HCT116 (cell line): Measurements from ENCODE around the gene TRIM6.

Experiments used
- CTCF ChIP-seq, 3 experiments: fragments of 200-600 bp in 1 of 3; sonication (generic) in 1 of 3; IDR thresholded peaks in 2 of 3; conservative IDR thresholded peaks in 1 of 3; 2 replicates each; pipeline ENCODE4 v1.5.1; 2012 to 2017; ENCODE audit warnings: low read depth in 2 of 3, low read length in 2 of 3, antibody characterized with exemption in 1 of 3, borderline replicate concordance in 1 of 3, control low read depth in 1 of 3, mild to moderate bottlenecking in 1 of 3, mixed read lengths in 1 of 3, mixed run types in 1 of 3, moderate library complexity in 1 of 3; ENCODE audit not compliant: insufficient read depth in 1 of 3
- EZH2phosphoT487 ChIP-seq: fragments of 200-600 bp; IDR thresholded peaks from 2 replicates; pipeline ENCODE4 v1.6.1; 2018; ENCODE audit warnings: antibody characterized with exemption, borderline replicate concordance
- POLR2A ChIP-seq: IDR thresholded peaks from 2 replicates; pipeline ENCODE4 v1.7.0; 2011; ENCODE audit warnings: borderline replicate concordance; ENCODE audit not compliant: insufficient read depth, insufficient read length; ENCODE audit errors: extremely low read depth
- POLR2AphosphoS5 ChIP-seq: IDR thresholded peaks from 2 replicates; pipeline ENCODE4 v1.6.1; 2011; ENCODE audit warnings: mild to moderate bottlenecking, low read depth, low read length, moderate library complexity
- RAD21 ChIP-seq: IDR thresholded peaks from 2 replicates; pipeline ENCODE4 v1.6.1; 2012; ENCODE audit warnings: low read depth, mild to moderate bottlenecking
- REST ChIP-seq: IDR thresholded peaks from 2 replicates; pipeline ENCODE4 v1.6.1; 2012; ENCODE audit warnings: low read depth
- YY1 ChIP-seq: IDR thresholded peaks from 2 replicates; pipeline ENCODE4 v1.6.1; 2011; ENCODE audit warnings: low read length, low read depth, moderate library complexity, mild to moderate bottlenecking; ENCODE audit not compliant: insufficient replicate concordance; ENCODE audit errors: extremely low read depth
- ZNF274 ChIP-seq: fragments of 200-500 bp; sonication (Bioruptor generic); IDR thresholded peaks from 2 replicates; pipeline ENCODE4 v1.6.1; 2014; ENCODE audit warnings: mild to moderate bottlenecking, low read depth, low read length, inconsistent platforms

- TF ChIP-seq CTCF (IDR thresholded peaks at IDR 0.05 in 2 of 3, conservative IDR thresholded peaks at IDR 0.05 in 1 of 3; ENCODE audit: borderline replicate concordance in 1 of 3, insufficient read depth in 1 of 3, low read depth in 2 of 3, low read length in 2 of 3) (no peak), REST (no peak), YY1 (no peak), RAD21 (no peak), POLR2AphosphoS5 (no peak), EZH2phosphoT487 (no peak), POLR2A (no peak), ZNF274 (no peak)
Observed at GRCh38 chr11:5631969-5632635, 35.7 kb downstream of the TRIM6 start.
